Fibroblast of pulmonary artery (primary cell): Measurements from ENCODE around the gene SUSD2.

Experiments
- DNase-seq: peaks from one replicate; pipeline ENCODE4 v3.0.0-alpha.2; 2010; ENCODE audit warnings: low read depth
- H3K4me3 ChIP-seq: replicated peaks from 2 replicates; pipeline ENCODE4 v1.5.1; 2011; ENCODE audit warnings: low read depth, mild to moderate bottlenecking, control low read depth, low read length, moderate library complexity
- CTCF ChIP-seq: IDR thresholded peaks from 2 replicates; pipeline ENCODE4 v1.5.1; 2011; ENCODE audit warnings: mild to moderate bottlenecking, control low read depth, low read length, inconsistent platforms; ENCODE audit errors: missing control alignments

SUSD2 gene

DNA sequence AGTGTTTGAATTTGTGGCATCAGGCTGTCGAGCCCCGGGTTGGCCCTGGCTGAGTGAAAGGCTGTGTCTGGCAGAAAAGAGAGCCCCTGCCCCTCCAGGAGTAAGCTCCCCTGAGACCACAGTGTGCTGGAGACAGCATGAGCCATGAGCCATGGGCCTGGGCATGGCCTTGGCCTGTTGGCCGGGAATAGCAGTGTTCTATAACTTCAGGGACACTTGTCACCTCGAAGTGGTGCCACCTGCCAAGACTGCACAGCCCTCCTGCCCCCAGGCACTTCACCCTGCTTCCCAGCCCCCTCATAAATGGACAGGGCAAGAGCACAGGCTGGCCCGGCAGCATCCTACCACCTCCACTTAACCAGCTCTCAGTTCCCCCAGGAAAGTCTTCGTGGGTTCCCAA, 20.7 kb upstream of the SUSD2 start:
- no peak overlapping the region for H3K4me3 ChIP-seq
- TF ChIP-seq CTCF, result no peak
- no peak for DNase-seq

GRCh38 chr22:24161485-24161884, 19.8 kb upstream of the SUSD2 start:
- no peak for TF ChIP-seq CTCF
- DNase-seq, result no peak
- H3K4me3 ChIP-seq, result no peak overlapping the region

- no peak for DNase-seq
- no peak for TF ChIP-seq CTCF
Observed at GRCh38 chr22:24161909-24162308, 19.4 kb upstream of the SUSD2 start.

GRCh38 chr22:24162436-24162835, 18.9 kb upstream of the SUSD2 start:
- H3K4me3 ChIP-seq, result no peak overlapping the region
- no peak for TF ChIP-seq CTCF
- no peak for DNase-seq

More at GRCh38 chr22:24161909-24162308, 19.4 kb upstream of the SUSD2 start:
- H3K4me3 ChIP-seq, result no peak overlapping the region

- no peak overlapping the region for H3K4me3 ChIP-seq
- TF ChIP-seq CTCF, result no peak
- DNase-seq, result no peak
Observed at GRCh38 chr22:24164243-24164642, 17.0 kb upstream of the SUSD2 start.

- TF ChIP-seq CTCF, result no peak
- DNase-seq, result no peak
Observed at GRCh38 chr22:24164940-24165339, 16.3 kb upstream of the SUSD2 start.

GRCh38 chr22:24165673-24166072, 15.6 kb upstream of the SUSD2 start:
- no peak for TF ChIP-seq CTCF
- DNase-seq, result no peak
- H3K4me3 ChIP-seq, result no peak overlapping the region

More at GRCh38 chr22:24164940-24165339, 16.3 kb upstream of the SUSD2 start:
- H3K4me3 ChIP-seq, result no peak overlapping the region
